GM23338 (cell line): ENCODE measurements around the gene MDM2. TPM values are rescaled to one million over a fixed set of nuclear protein-coding genes. Genes with fewer than 3 reads are reported as not detected.

Source experiments
- ATAC-seq: fragments of 200-7000 bp; cut with Tn5 transposase; 3 replicates; pipeline ENCODE4 v1.9.1; 2020
- DNase-seq: peaks from one replicate; pipeline ENCODE4 v3.0.0-alpha.2; 2015; ENCODE audit warnings: low spot score
- H2AFZ ChIP-seq: fragments of 200-600 bp; sonication (generic); 2 replicates; pipeline ENCODE4 v1.8.0; 2016; ENCODE audit warnings: antibody characterized with exemption, mild to moderate bottlenecking, moderate library complexity
- H3F3A ChIP-seq: fragments of 200-600 bp; sonication (generic); replicated peaks from 2 replicates; pipeline ENCODE4 v1.8.0; 2017; ENCODE audit warnings: antibody characterized with exemption, mixed run types, low read depth
- H3K27ac ChIP-seq: fragments of 200-600 bp; sonication (generic); 2 replicates; pipeline ENCODE4 v1.6.1; 2016; ENCODE audit warnings: low read depth
- H3K27me3 ChIP-seq: fragments of 200-600 bp; sonication (generic); 2 replicates; pipeline ENCODE4 v1.8.0; 2016; ENCODE audit warnings: mild to moderate bottlenecking, mixed run types, moderate library complexity; ENCODE audit not compliant: insufficient read depth
- H3K36me3 ChIP-seq: fragments of 200-600 bp; sonication (generic); 2 replicates; pipeline ENCODE4 v1.8.0; 2016; ENCODE audit warnings: mild to moderate bottlenecking; ENCODE audit not compliant: insufficient read depth
- H3K4me1 ChIP-seq: fragments of 200-600 bp; sonication (generic); 2 replicates; pipeline ENCODE4 v1.8.0; 2016; ENCODE audit warnings: mild to moderate bottlenecking, moderate library complexity; ENCODE audit not compliant: insufficient read depth
- H3K4me2 ChIP-seq: fragments of 200-600 bp; sonication (generic); 2 replicates; pipeline ENCODE4 v1.7.1; 2017; ENCODE audit warnings: mixed run types
- H3K4me3 ChIP-seq: fragments of 200-600 bp; sonication (generic); 2 replicates; pipeline ENCODE4 v1.6.1; 2016; ENCODE audit warnings: mixed run types
- H3K79me2 ChIP-seq: fragments of 200-600 bp; sonication (generic); replicated peaks from 2 replicates; pipeline ENCODE4 v1.8.0; 2017; ENCODE audit warnings: mild to moderate bottlenecking; ENCODE audit not compliant: insufficient read depth
- H3K9me2 ChIP-seq: fragments of 200-600 bp; sonication (generic); 2 replicates; pipeline ENCODE4 v1.8.0; 2017; ENCODE audit not compliant: insufficient read depth
- H4K20me1 ChIP-seq: fragments of 200-600 bp; sonication (generic); replicated peaks from 2 replicates; pipeline ENCODE4 v1.8.0; 2017; ENCODE audit warnings: mild to moderate bottlenecking; ENCODE audit not compliant: insufficient read depth
- H3K27ac Mint-ChIP-seq: 2 replicates; pipeline ENCODE4 v1.8.0; 2020; ENCODE audit warnings: inconsistent platforms, mild to moderate bottlenecking, moderate library complexity, mixed read lengths
- H3K27me3 Mint-ChIP-seq: 3 replicates; pipeline ENCODE4 v1.8.0; 2022; ENCODE audit warnings: low read depth, mild to moderate bottlenecking, moderate library complexity, mixed read lengths, inconsistent platforms; ENCODE audit not compliant: insufficient read depth, poor library complexity
- H3K36me3 Mint-ChIP-seq: 3 replicates; pipeline ENCODE4 v1.8.0; 2021; ENCODE audit warnings: low read depth, mild to moderate bottlenecking, inconsistent platforms, moderate library complexity, mixed read lengths
- H3K4me1 Mint-ChIP-seq: 3 replicates; pipeline ENCODE4 v1.8.0; 2020; ENCODE audit warnings: mild to moderate bottlenecking, inconsistent platforms, mixed read lengths
- H3K4me3 Mint-ChIP-seq: 3 replicates; pipeline ENCODE4 v1.8.0; 2021; ENCODE audit warnings: moderate library complexity, mild to moderate bottlenecking, inconsistent platforms, mixed read lengths
- H3K9me3 Mint-ChIP-seq: 3 replicates; pipeline ENCODE4 v1.8.0; 2020; ENCODE audit warnings: moderate library complexity, mild to moderate bottlenecking, inconsistent platforms, mixed read lengths
- CREB1 ChIP-seq: fragments of 250-450 bp; sonication (Bioruptor Pico); IDR thresholded peaks from 2 replicates; pipeline ENCODE4 v1.5.0; 2020; ENCODE audit warnings: low read depth, mild to moderate bottlenecking, moderate library complexity
- CTCF ChIP-seq, 2 experiments: fragments of 200-600 bp in 1 of 2; sonication (generic) in 1 of 2; conservative IDR thresholded peaks; 2 replicates each; pipeline versions ENCODE4 v1.5.1 to v1.6.1; 2016 to 2017; ENCODE audit warnings: antibody characterized with exemption in 2 of 2, low read depth in 2 of 2, mild to moderate bottlenecking in 2 of 2, moderate library complexity in 1 of 2
- EZH2 ChIP-seq: fragments of 200-600 bp; sonication (generic); IDR thresholded peaks from one replicate; pipeline ENCODE4 v1.8.0; 2017; ENCODE audit warnings: antibody characterized with exemption, mild to moderate bottlenecking, low read depth; ENCODE audit not compliant: unreplicated experiment
- EZH2phosphoT487 ChIP-seq: fragments of 200-600 bp; sonication (generic); IDR thresholded peaks from one replicate; pipeline ENCODE4 v1.8.1; 2018; ENCODE audit warnings: antibody characterized with exemption; ENCODE audit not compliant: unreplicated experiment
- NANOG ChIP-seq: IDR thresholded peaks from 2 replicates; pipeline ENCODE4 v1.6.1; 2016; ENCODE audit warnings: antibody characterized with exemption, borderline replicate concordance
- REST ChIP-seq: IDR thresholded peaks from one replicate; pipeline ENCODE4 v1.6.1; 2018; ENCODE audit warnings: antibody characterized with exemption; ENCODE audit not compliant: unreplicated experiment
- STAT1 ChIP-seq: IDR thresholded peaks from one replicate; pipeline ENCODE4 v1.6.1; 2016; ENCODE audit warnings: antibody characterized with exemption; ENCODE audit not compliant: unreplicated experiment
- ZNF114 ChIP-seq: fragments of 250-450 bp; sonication (Bioruptor Pico); IDR thresholded peaks from 2 replicates; pipeline ENCODE4 v1.5.0; 2020; ENCODE audit warnings: mild to moderate bottlenecking, moderate library complexity
- ZNF331 ChIP-seq: fragments of 250-450 bp; sonication (Bioruptor Pico); IDR thresholded peaks from 2 replicates; pipeline ENCODE4 v1.5.0; 2020; ENCODE audit warnings: low read depth, mild to moderate bottlenecking, moderate library complexity
- polyA plus RNA-seq: library from polyadenylated mRNA; unstranded; fragments of >200 nt; fragmentation: Nextera tagmentation; extraction: Ambion mirVana; gene quantifications from 2 replicates; pipeline ENCODE4 v1.2.1, GENCODE V29; 2016
- total RNA-seq: library from RNA; depleted of rRNA; stranded (reverse); fragments of >200 nt; shearing (Covaris generic); gene quantifications from 2 replicates; pipeline ENCODE4 v1.2.3, GENCODE V29; 2014
- TF ChIP-seq, protein P1 (sequence below): IDR thresholded peaks from 2 replicates; pipeline ENCODE4 v1.6.1; 2016; ENCODE audit warnings: antibody characterized with exemption

Gene MDM2
- total and polyA plus RNA-seq, 2 experiments from 2014 or later: 105 to 136 TPM

- H3K27ac ChIP-seq: peak overlapping the region; percentile 26
- no peak overlapping the region for H3K4me3 ChIP-seq
- H3K4me1 ChIP-seq: no peaks in the 10 kb centered on the region
- H3K4me3 Mint-ChIP-seq: no peak overlapping the region
- peaks cover 6% of the 10 kb centered on the region for H3K27me3 Mint-ChIP-seq
- no peaks in the 10 kb centered on the region for H4K20me1 ChIP-seq
- H3F3A ChIP-seq: no peaks in the 10 kb centered on the region
- no peaks in the 10 kb centered on the region for H3K36me3 Mint-ChIP-seq
- peak; percentile 26 for DNase-seq
- peak; percentile 39; the same call in 2 of the 3 replicates for ATAC-seq
- peaks cover 6% of the 10 kb centered on the region for H3K4me1 Mint-ChIP-seq
- no peak overlapping the region for H2AFZ ChIP-seq
- H3K9me2 ChIP-seq: no peaks in the 10 kb centered on the region
- no peaks in the 10 kb centered on the region for H3K79me2 ChIP-seq
- peak; percentile 48 to 53 for TF ChIP-seq CTCF (conservative IDR thresholded peaks at IDR 0.05; ENCODE audit: low read depth in 2 of 2)
- no peak for TF ChIP-seq ZNF331 (CRISPR knock-in tag)
- H3K27ac Mint-ChIP-seq: no peak overlapping the region; the same call in 1 of the 2 replicates
- no peak overlapping the region for H3K4me2 ChIP-seq
- H3K9me3 Mint-ChIP-seq: no peaks in the 10 kb centered on the region
- no peaks in the 10 kb centered on the region for H3K27me3 ChIP-seq
- H3K36me3 ChIP-seq: no peaks in the 10 kb centered on the region
Observed at GRCh38 chr12:68786929-68787328, 21.0 kb upstream of the MDM2 start.

GRCh38 chr12:68788554-68789143, 19.3 kb upstream of the MDM2 start:
- no peaks in the 10 kb centered on the region for H3F3A ChIP-seq
- H3K4me2 ChIP-seq: no peak overlapping the region
- ATAC-seq: no peak
- no peak overlapping the region for H3K27ac ChIP-seq
- Mint-ChIP-seq H3K4me1 (peaks cover 13% of the 10 kb centered on the region), H3K9me3 (no peaks in the 10 kb centered on the region), H3K4me3 (no peak overlapping the region), H3K27me3 (peaks cover 6% of the 10 kb centered on the region), H3K36me3 (no peaks in the 10 kb centered on the region), H3K27ac (no peak overlapping the region)
- H3K4me1 ChIP-seq: no peaks in the 10 kb centered on the region
- H2AFZ ChIP-seq: no peak overlapping the region
- no peak for DNase-seq
- H3K36me3 ChIP-seq: no peaks in the 10 kb centered on the region
- H3K9me2 ChIP-seq: no peaks in the 10 kb centered on the region; the same call in 1 of the 2 replicates
- H3K79me2 ChIP-seq: no peaks in the 10 kb centered on the region
- H3K4me3 ChIP-seq: no peak overlapping the region
- H3K27me3 ChIP-seq: no peaks in the 10 kb centered on the region
- no peaks in the 10 kb centered on the region for H4K20me1 ChIP-seq
- TF ChIP-seq ZNF114 (CRISPR knock-in tag) (no peak), REST (no peak), CREB1 (CRISPR knock-in tag) (no peak), EZH2phosphoT487 (no peak), ZNF331 (CRISPR knock-in tag) (no peak), EZH2 (no peak), STAT1 (no peak), NANOG (no peak), CTCF (conservative IDR thresholded peaks at IDR 0.05; ENCODE audit: low read depth in 2 of 2) (no peak)
- TF ChIP-seq, protein P1, sequence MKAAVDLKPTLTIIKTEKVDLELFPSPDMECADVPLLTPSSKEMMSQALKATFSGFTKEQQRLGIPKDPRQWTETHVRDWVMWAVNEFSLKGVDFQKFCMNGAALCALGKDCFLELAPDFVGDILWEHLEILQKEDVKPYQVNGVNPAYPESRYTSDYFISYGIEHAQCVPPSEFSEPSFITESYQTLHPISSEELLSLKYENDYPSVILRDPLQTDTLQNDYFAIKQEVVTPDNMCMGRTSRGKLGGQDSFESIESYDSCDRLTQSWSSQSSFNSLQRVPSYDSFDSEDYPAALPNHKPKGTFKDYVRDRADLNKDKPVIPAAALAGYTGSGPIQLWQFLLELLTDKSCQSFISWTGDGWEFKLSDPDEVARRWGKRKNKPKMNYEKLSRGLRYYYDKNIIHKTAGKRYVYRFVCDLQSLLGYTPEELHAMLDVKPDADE: no peak
